HEK293 (cell line): ENCODE measurements around the gene GPHN.

Experiments
- CTCF ChIA-PET: fragments of 350-600 bp; formaldehyde crosslinking; extraction: SDS; loops from one replicate; lab custom pipeline; 2021; ENCODE audit warnings: antibody characterized with exemption; lab: Yijun Ruan, JAX
- POLR2A ChIA-PET: fragments of 300-600 bp; formaldehyde crosslinking; extraction: SDS; loops from one replicate; lab custom pipeline; 2020; ENCODE audit warnings: antibody characterized with exemption, inconsistent platforms; lab: Yijun Ruan, JAX
- H3K27ac ChIP-seq: fragments of 200-500 bp; sonication (Bioruptor generic); 2 replicates; pipeline ENCODE4 v1.5.1; 2014; ENCODE audit warnings: low read depth, low read length, control low read depth, inconsistent platforms; ENCODE audit errors: extremely low read depth
- H3K36me3 ChIP-seq, 2 experiments: fragments of 200-500 bp in 1 of 2; sonication (Bioruptor generic) in 1 of 2; 1 replicate in 1 of 2; 2 replicates in 1 of 2; pipeline ENCODE4 v1.5.1; 2014 to 2017; ENCODE audit warnings: inconsistent platforms in 2 of 2, low read length in 2 of 2; ENCODE audit not compliant: control insufficient read depth in 2 of 2, insufficient read depth in 1 of 2
- H3K4me1 ChIP-seq: fragments of 200-500 bp; sonication (Bioruptor generic); 2 replicates; pipeline ENCODE4 v1.5.1; 2014; ENCODE audit warnings: mild to moderate bottlenecking, low read length, inconsistent platforms; ENCODE audit not compliant: control insufficient read depth, insufficient read depth
- H3K4me3 ChIP-seq: 2 replicates; pipeline ENCODE4 v1.5.1; 2011; ENCODE audit warnings: low read depth, mild to moderate bottlenecking, control low read depth, low read length, moderate library complexity
- H3K9me3 ChIP-seq: fragments of 200-500 bp; sonication (Bioruptor generic); 2 replicates; pipeline ENCODE4 v1.5.1; 2014; ENCODE audit warnings: low read depth, low read length, inconsistent platforms; ENCODE audit not compliant: control insufficient read depth, insufficient read depth
- KLF7 ChIP-seq: fragments of 450-650 bp; formaldehyde crosslinking; IDR thresholded peaks from 2 replicates; pipeline ENCODE4 v1.5.1; 2016; ENCODE audit warnings: missing biosample characterization, missing genetic modification characterization, borderline replicate concordance
- REST ChIP-seq: fragments of 450-650 bp; formaldehyde crosslinking; IDR thresholded peaks from 2 replicates; pipeline ENCODE4 v1.5.1; 2016; ENCODE audit warnings: missing biosample characterization, missing genetic modification characterization
- SCRT1 ChIP-seq: fragments of 450-650 bp; formaldehyde crosslinking; IDR thresholded peaks from 2 replicates; pipeline ENCODE4 v1.5.1; 2016; ENCODE audit warnings: missing biosample characterization, missing genetic modification characterization, borderline replicate concordance
- SETDB1 ChIP-seq: IDR thresholded peaks from one replicate; pipeline ENCODE4 v1.6.1; 2017; ENCODE audit warnings: mild to moderate bottlenecking, low read length, moderate library complexity, mixed read lengths; ENCODE audit not compliant: insufficient read length
- ZNF121 ChIP-seq: fragments of 450-650 bp; formaldehyde crosslinking; IDR thresholded peaks from 2 replicates; pipeline ENCODE4 v1.5.1; 2016; ENCODE audit warnings: missing biosample characterization, missing genetic modification characterization
- ZNF18 ChIP-seq: fragments of 450-650 bp; formaldehyde crosslinking; IDR thresholded peaks from 2 replicates; pipeline ENCODE4 v1.5.1; 2016; ENCODE audit warnings: missing biosample characterization, missing genetic modification characterization
- ZNF274 ChIP-seq, 2 experiments: fragments of 200-500 bp in 1 of 2; fragments of 450-650 bp in 1 of 2; sonication (Bioruptor generic) in 1 of 2; formaldehyde crosslinking in 1 of 2; IDR thresholded peaks; 2 replicates each; pipeline versions ENCODE4 v1.5.1 to v1.6.1; 2014 to 2016; ENCODE audit warnings: borderline replicate concordance in 1 of 2, inconsistent platforms in 1 of 2, low read length in 1 of 2, missing biosample characterization in 1 of 2, missing genetic modification characterization in 1 of 2
- ZNF292 ChIP-seq: fragments of 450-650 bp; formaldehyde crosslinking; IDR thresholded peaks from 2 replicates; pipeline ENCODE4 v1.5.1; 2016; ENCODE audit warnings: low read depth, missing biosample characterization, missing genetic modification characterization, borderline replicate concordance
- ZNF473 ChIP-seq: fragments of 450-650 bp; formaldehyde crosslinking; IDR thresholded peaks from 2 replicates; pipeline ENCODE4 v1.5.1; 2017; ENCODE audit warnings: missing biosample characterization, missing genetic modification characterization
- ZNF48 ChIP-seq: fragments of 450-650 bp; formaldehyde crosslinking; IDR thresholded peaks from 2 replicates; pipeline ENCODE4 v1.5.1; 2016; ENCODE audit warnings: missing biosample characterization, missing genetic modification characterization
- ZNF514 ChIP-seq: fragments of 450-650 bp; formaldehyde crosslinking; IDR thresholded peaks from 2 replicates; pipeline ENCODE4 v1.5.1; 2016; ENCODE audit warnings: missing biosample characterization, missing genetic modification characterization
- ZNF571 ChIP-seq: fragments of 450-650 bp; formaldehyde crosslinking; IDR thresholded peaks from 2 replicates; pipeline ENCODE4 v1.5.0; 2017; ENCODE audit warnings: missing biosample characterization, missing genetic modification characterization
- ZNF580 ChIP-seq: fragments of 450-650 bp; formaldehyde crosslinking; IDR thresholded peaks from 2 replicates; pipeline ENCODE4 v1.5.1; 2016; ENCODE audit warnings: missing biosample characterization, missing genetic modification characterization
- ZNF596 ChIP-seq: fragments of 450-650 bp; IDR thresholded peaks from 2 replicates; pipeline ENCODE4 v1.5.0; 2018; ENCODE audit warnings: missing biosample characterization, mild to moderate bottlenecking, missing genetic modification characterization, moderate library complexity
- ZNF677 ChIP-seq: fragments of 450-650 bp; IDR thresholded peaks from 2 replicates; pipeline ENCODE4 v1.5.0; 2018; ENCODE audit warnings: missing biosample characterization, mild to moderate bottlenecking, missing genetic modification characterization, moderate library complexity
- ZNF785 ChIP-seq: fragments of 450-650 bp; formaldehyde crosslinking; IDR thresholded peaks from 2 replicates; pipeline ENCODE4 v1.5.1; 2016; ENCODE audit warnings: missing biosample characterization, missing genetic modification characterization
- ZNF792 ChIP-seq: fragments of 450-650 bp; formaldehyde crosslinking; IDR thresholded peaks from 2 replicates; pipeline ENCODE4 v1.5.1; 2016; ENCODE audit warnings: missing biosample characterization, missing genetic modification characterization
- ZSCAN16 ChIP-seq: fragments of 450-650 bp; formaldehyde crosslinking; IDR thresholded peaks from 2 replicates; pipeline ENCODE4 v1.5.1; 2016; ENCODE audit warnings: missing biosample characterization, missing genetic modification characterization
- ZSCAN4 ChIP-seq: fragments of 450-650 bp; formaldehyde crosslinking; IDR thresholded peaks from 2 replicates; pipeline ENCODE4 v1.5.1; 2017; ENCODE audit warnings: missing biosample characterization, missing genetic modification characterization
- TF ChIP-seq, protein P1 (sequence below): sonication (generic); formaldehyde crosslinking; IDR thresholded peaks from 2 replicates; pipeline ENCODE4 v1.8.1; 2022; ENCODE audit warnings: mild to moderate bottlenecking, moderate library complexity, missing genetic modification reagents
- TF ChIP-seq, protein P2 (sequence below): fragments of 450-650 bp; formaldehyde crosslinking; IDR thresholded peaks from 2 replicates; pipeline ENCODE4 v1.5.1; 2017; ENCODE audit warnings: missing biosample characterization, missing genetic modification characterization

The GPHN gene

GRCh38 chr14:66601932-66602578, 94.1 kb downstream of the GPHN start:
- no peak for TF ChIP-seq ZNF580
- TF ChIP-seq, protein P1, sequence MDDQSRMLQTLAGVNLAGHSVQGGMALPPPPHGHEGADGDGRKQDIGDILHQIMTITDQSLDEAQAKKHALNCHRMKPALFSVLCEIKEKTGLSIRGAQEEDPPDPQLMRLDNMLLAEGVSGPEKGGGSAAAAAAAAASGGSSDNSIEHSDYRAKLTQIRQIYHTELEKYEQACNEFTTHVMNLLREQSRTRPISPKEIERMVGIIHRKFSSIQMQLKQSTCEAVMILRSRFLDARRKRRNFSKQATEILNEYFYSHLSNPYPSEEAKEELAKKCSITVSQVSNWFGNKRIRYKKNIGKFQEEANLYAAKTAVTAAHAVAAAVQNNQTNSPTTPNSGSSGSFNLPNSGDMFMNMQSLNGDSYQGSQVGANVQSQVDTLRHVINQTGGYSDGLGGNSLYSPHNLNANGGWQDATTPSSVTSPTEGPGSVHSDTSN (CRISPR knock-in tag): no peak
- TF ChIP-seq ZNF596 (tag by site-specific recombination): no peak
- Histone ChIP-seq H3K27ac (no peak overlapping the region), H3K9me3 (no peaks in the 10 kb centered on the region), H3K36me3 (no peaks in the 10 kb centered on the region), H3K4me1 (no peaks in the 10 kb centered on the region), H3K4me3 (no peak overlapping the region)
- CTCF ChIA-PET: no interaction called here
- POLR2A ChIA-PET: no interaction called here

- Histone ChIP-seq H3K9me3 (no peaks in the 10 kb centered on the region), H3K4me3 (no peak overlapping the region), H3K27ac (no peak overlapping the region), H3K4me1 (no peaks in the 10 kb centered on the region), H3K36me3 (no peaks in the 10 kb centered on the region)
- ChIA-PET POLR2A (no interaction called here), CTCF (no interaction called here)
- TF ChIP-seq ZNF677: no peak
- no peak for TF ChIP-seq ZNF48 (tag by site-specific recombination)
- TF ChIP-seq ZNF514 (tag by site-specific recombination): no peak
- no peak for TF ChIP-seq ZNF121 (tag by site-specific recombination)
- TF ChIP-seq ZNF792: no peak
- TF ChIP-seq ZNF292 (tag by site-specific recombination): no peak
- TF ChIP-seq SCRT1 (tag by site-specific recombination): no peak
- TF ChIP-seq, protein P2, sequence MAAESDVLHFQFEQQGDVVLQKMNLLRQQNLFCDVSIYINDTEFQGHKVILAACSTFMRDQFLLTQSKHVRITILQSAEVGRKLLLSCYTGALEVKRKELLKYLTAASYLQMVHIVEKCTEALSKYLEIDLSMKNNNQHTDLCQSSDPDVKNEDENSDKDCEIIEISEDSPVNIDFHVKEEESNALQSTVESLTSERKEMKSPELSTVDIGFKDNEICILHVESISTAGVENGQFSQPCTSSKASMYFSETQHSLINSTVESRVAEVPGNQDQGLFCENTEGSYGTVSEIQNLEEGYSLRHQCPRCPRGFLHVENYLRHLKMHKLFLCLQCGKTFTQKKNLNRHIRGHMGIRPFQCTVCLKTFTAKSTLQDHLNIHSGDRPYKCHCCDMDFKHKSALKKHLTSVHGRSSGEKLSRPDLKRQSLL: no peak
- no peak for TF ChIP-seq ZNF473 (tag by site-specific recombination)
- no peak for TF ChIP-seq ZNF274 (IDR thresholded peaks at IDR 0.05; ENCODE audit: low read length)
- TF ChIP-seq ZNF274 (tag by site-specific recombination; IDR thresholded peaks at IDR 0.05; ENCODE audit: borderline replicate concordance): no peak
- no peak for TF ChIP-seq REST (tag by site-specific recombination)
Observed at GRCh38 chr14:66603945-66604344, 96.0 kb downstream of the GPHN start.

- Histone ChIP-seq H3K4me3 (no peak overlapping the region), H3K9me3 (no peaks in the 10 kb centered on the region; the same call in 1 of the 2 replicates), H3K4me1 (no peaks in the 10 kb centered on the region), H3K27ac (no peak overlapping the region), H3K36me3 (no peaks in the 10 kb centered on the region)
- CTCF ChIA-PET: no interaction called here
- POLR2A ChIA-PET: no interaction called here
- TF ChIP-seq ZSCAN4 (tag by site-specific recombination) (no peak), ZNF18 (no peak), ZNF571 (no peak), ZSCAN16 (tag by site-specific recombination) (no peak), ZNF785 (tag by site-specific recombination) (no peak), SETDB1 (no peak), KLF7 (tag by site-specific recombination) (no peak)
Observed at GRCh38 chr14:66606826-66607225, 98.9 kb downstream of the GPHN start.
